Panc1 (cell line): ENCODE results near the gene GJA1.

Source experiments
- POLR2AphosphoS5 ChIP-seq: IDR thresholded peaks from 2 replicates; pipeline ENCODE4 v1.6.1; 2012; ENCODE audit warnings: mild to moderate bottlenecking, low read depth, low read length, moderate library complexity
- SIN3A ChIP-seq: IDR thresholded peaks from 2 replicates; pipeline ENCODE4 v1.6.1; 2012; ENCODE audit warnings: low read depth, mild to moderate bottlenecking, low read length, moderate library complexity, borderline replicate concordance; ENCODE audit not compliant: insufficient read depth
- TCF7L2 ChIP-seq: IDR thresholded peaks from 2 replicates; pipeline ENCODE4 v1.6.1; 2011; ENCODE audit warnings: mild to moderate bottlenecking, low read depth, low read length, inconsistent platforms
- TF ChIP-seq, protein P1 (sequence below): fragments of 450-650 bp; IDR thresholded peaks from 2 replicates; pipeline ENCODE4 v1.5.1; 2017; ENCODE audit warnings: mild to moderate bottlenecking
- TF ChIP-seq, protein P2 (sequence below), 2 experiments: IDR thresholded peaks; 2 replicates each; pipeline ENCODE4 v1.6.1; 2011 to 2012; ENCODE audit warnings: low read depth in 2 of 2, control low read depth in 1 of 2, low read length in 1 of 2, mild to moderate bottlenecking in 1 of 2, moderate library complexity in 1 of 2; ENCODE audit not compliant: insufficient read depth in 1 of 2

DNA sequence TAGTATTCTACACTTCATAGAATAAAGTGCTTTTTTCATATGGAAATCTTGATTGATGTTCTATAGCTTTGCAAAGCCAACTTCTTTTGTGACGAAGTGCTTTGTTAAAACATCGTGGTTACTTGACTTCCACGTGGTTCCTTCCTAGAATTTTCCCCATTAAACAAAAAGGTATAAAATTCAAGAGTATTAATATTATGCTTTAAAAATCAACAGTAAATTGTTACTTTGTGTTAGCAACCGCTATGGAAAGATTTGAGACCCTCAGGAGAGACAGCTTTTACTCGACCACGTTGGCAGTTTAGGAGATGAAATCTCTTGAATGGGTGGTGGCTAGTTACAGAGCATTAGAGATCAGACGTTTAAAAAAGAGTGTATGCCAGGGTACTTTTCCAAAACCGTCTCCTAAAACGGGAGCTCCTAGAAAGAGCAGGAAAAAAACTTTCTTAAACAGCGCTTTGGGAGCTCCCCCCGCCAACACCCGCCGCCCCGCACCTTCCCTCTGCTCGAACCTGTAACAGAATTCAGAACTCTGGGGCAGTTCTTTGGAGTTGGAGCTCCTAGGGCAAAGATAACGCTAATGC lies 920 bp downstream of the GJA1 start:
- TF ChIP-seq, protein P1, sequence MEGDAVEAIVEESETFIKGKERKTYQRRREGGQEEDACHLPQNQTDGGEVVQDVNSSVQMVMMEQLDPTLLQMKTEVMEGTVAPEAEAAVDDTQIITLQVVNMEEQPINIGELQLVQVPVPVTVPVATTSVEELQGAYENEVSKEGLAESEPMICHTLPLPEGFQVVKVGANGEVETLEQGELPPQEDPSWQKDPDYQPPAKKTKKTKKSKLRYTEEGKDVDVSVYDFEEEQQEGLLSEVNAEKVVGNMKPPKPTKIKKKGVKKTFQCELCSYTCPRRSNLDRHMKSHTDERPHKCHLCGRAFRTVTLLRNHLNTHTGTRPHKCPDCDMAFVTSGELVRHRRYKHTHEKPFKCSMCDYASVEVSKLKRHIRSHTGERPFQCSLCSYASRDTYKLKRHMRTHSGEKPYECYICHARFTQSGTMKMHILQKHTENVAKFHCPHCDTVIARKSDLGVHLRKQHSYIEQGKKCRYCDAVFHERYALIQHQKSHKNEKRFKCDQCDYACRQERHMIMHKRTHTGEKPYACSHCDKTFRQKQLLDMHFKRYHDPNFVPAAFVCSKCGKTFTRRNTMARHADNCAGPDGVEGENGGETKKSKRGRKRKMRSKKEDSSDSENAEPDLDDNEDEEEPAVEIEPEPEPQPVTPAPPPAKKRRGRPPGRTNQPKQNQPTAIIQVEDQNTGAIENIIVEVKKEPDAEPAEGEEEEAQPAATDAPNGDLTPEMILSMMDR, result no peak
- TF ChIP-seq SIN3A (no peak), POLR2AphosphoS5 (no peak), TCF7L2 (no peak)
- TF ChIP-seq, protein P2, sequence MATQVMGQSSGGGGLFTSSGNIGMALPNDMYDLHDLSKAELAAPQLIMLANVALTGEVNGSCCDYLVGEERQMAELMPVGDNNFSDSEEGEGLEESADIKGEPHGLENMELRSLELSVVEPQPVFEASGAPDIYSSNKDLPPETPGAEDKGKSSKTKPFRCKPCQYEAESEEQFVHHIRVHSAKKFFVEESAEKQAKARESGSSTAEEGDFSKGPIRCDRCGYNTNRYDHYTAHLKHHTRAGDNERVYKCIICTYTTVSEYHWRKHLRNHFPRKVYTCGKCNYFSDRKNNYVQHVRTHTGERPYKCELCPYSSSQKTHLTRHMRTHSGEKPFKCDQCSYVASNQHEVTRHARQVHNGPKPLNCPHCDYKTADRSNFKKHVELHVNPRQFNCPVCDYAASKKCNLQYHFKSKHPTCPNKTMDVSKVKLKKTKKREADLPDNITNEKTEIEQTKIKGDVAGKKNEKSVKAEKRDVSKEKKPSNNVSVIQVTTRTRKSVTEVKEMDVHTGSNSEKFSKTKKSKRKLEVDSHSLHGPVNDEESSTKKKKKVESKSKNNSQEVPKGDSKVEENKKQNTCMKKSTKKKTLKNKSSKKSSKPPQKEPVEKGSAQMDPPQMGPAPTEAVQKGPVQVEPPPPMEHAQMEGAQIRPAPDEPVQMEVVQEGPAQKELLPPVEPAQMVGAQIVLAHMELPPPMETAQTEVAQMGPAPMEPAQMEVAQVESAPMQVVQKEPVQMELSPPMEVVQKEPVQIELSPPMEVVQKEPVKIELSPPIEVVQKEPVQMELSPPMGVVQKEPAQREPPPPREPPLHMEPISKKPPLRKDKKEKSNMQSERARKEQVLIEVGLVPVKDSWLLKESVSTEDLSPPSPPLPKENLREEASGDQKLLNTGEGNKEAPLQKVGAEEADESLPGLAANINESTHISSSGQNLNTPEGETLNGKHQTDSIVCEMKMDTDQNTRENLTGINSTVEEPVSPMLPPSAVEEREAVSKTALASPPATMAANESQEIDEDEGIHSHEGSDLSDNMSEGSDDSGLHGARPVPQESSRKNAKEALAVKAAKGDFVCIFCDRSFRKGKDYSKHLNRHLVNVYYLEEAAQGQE (IDR thresholded peaks at IDR 0.05; ENCODE audit: insufficient read depth in 1 of 2, low read depth in 2 of 2, low read length in 1 of 2), result no peak
